CD4-positive, alpha-beta T cell treated with Interleukin-6 for 4 hours (primary cell): Measurements from ENCODE around the gene PLAC9.
"Not testable (repeated sequence)": the region's sequence is repeated elsewhere in the genome, so short reads cannot be mapped to it uniquely, and the experiment has no call there.

Source experiments
- DNase-seq: peaks from one replicate; pipeline ENCODE4 v3.0.0-alpha.2; 2020; ENCODE audit warnings: mixed read lengths

Gene PLAC9, protein sequence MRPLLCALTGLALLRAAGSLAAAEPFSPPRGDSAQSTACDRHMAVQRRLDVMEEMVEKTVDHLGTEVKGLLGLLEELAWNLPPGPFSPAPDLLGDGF

DNA sequence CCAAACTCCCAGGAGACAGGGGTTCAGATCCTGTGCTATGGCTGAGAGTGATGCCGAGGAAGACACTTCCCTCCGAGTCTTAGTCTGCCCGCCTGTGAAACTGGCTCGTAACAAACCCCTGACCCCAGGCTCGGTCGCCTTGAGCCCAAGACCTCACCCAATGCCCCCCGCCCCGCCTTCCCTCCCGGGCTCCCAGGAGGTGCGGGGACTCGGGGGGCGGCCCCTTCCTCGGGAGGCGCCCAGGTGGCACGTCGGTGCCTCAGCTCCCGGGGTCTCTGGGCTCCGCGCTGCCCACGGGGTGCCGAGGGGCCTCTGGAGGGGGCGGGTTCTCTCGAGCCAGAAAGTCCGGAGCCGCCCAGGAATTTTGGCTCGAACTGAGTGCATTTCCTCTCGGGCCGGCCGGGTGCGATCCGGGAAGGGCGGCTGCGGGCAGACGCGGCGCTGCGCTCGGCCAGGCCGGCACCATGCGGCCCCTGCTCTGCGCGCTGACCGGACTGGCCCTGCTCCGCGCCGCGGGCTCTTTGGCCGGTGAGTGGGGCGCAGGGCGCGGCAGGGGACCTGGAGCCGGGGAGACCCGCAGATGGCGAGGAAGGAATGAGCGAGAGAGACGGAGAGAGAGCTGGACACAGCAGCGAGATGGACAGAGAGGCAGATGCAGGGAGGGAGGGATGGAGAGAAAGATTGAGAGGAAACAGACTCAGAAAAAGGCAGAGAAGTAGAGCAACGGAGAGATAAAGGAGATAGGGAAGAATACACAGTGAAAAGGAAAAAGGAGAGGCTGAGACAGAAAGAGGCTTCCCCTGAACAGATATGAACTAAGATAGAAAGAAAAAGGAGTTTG is at the start of gene PLAC9:
Gene PLAC9, plus strand, starts transcription at position 432 of the 841 bp plus-strand sequence. Its CDS starts 33 bp downstream, at position 465.
- DNase-seq = no peak

- no peak for DNase-seq
These were observed 42.4 kb upstream of the PLAC9 start for GRCh38 chr10:80090121-80090520.

DNA sequence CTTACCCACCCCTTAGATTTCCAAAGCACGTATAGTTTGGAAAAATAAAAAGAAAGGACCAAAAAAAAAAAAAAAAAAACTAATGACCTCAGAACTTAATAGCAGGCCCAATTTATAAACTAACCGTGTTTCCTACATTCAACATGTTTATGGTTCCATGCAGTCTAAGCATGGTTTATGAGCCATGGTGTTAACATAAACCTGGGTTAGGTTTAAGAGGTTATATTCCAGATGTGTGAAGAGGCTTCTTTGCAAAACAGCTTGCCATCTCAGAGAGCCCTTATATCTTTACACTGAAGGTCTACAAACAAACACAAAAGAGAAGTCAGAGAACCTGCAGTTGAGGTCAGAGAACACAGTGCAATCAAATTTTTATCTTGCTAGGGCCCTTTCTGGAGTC is 38.3 kb upstream of the PLAC9 start:
- no peak for DNase-seq

GRCh38 chr10:80098272-80098671 is 34.3 kb upstream of the PLAC9 start:
- DNase-seq = not testable (repeated sequence)

DNA sequence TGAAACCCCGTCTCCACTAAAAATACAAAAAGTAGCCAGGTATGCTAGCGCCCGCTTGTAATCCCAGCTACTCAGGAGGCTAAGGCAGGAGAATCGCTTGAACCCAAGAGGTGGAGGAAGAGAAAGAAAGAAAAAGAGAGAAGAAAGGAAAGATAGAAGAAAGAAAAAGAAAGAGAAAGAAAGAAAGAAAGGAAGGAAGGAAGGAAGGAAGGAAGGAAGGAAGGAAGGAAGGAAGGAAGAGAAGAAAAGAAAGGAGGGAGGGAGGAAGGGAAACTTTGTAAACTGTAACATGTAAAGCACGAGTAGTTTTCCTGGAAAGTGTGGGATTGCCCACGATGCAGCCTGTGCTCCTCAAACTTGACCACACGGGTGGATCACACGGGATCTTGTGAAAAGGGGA is 33.2 kb upstream of the PLAC9 start:
- not testable (repeated sequence) for DNase-seq

- DNase-seq = no peak
These were observed 32.4 kb upstream of the PLAC9 start for GRCh38 chr10:80100116-80100515.

- DNase-seq = no peak
These were observed 31.5 kb upstream of the PLAC9 start for GRCh38 chr10:80100861-80101695.

DNA sequence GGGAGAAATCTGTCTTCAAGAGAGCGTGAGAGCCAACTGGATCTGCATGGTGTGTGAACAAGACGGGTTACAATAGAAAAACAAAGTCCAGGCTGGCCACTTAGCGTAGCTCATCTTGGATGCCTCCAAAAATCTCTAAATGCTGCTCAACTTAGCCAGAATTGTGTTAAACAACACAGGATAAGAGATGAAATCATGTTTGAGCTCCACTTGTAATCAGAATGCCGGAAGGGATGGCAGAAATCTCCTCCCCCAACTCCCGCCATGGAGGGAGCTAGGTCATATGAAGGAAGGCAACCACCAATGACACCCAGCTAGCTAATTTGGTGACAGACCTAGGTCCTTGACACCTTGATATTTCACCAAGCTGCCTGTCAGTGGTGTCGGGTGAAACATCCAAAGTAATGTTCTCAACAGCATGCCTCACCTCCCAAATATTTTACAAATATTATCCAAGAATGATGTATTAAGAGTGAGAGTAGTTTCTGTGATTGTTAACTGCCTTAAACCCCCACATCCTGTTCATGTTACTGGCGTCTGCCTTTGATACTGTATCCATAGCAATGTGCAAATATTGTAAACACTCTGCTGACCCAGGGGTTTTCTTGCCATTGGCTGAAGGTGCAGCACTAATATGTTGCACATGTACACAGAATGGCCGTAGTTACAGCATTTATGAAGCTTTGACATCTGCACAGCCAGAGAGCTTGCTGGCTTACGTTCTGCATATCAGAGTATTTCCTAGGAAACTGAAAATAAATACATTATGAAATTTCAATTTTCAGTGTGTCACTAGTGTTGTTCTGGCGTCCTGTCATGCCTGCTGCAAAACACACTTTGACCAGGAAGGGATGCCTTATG is 28.2 kb upstream of the PLAC9 start:
- no peak for DNase-seq

GRCh38 chr10:80108576-80109239 is 23.8 kb upstream of the PLAC9 start:
- DNase-seq = no peak

DNA sequence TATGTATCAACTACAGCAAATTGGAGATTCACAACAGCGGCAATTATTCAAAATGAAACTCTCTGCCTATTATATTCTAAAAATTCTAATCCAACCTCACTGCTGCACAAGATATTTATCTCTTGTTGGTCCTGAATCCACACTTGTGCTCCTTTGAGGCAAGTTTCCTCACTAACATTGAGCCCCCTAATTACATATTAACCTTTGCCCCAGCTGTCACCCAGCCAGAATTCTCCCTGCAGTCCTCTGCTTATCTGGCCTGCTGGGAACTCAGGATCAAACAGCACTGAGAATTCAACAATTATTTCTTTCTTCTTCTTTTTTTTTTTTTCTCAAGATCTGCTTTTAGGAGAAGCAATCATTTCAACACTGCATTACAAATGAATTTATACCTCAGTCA is 21.5 kb upstream of the PLAC9 start:
- DNase-seq = no peak

DNA sequence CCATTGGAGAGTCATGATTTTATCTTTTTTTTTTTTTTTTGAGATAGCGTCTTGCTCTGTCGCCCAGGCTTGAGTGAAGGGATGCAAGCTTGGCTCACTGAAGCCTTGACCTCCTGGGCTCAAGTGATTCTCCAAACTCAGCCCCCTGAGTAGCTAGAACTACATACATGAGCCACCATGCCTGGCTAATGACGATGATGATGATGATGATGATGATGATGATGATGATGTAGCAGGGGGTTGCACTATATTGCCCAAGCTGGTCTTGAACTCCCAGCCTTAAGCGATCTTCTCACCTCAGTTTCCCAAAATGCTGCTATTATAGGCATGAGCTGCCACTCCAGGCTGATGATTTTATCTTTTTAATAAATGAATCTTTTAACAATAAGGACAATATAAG is 13.9 kb upstream of the PLAC9 start:
- DNase-seq = no peak

DNA sequence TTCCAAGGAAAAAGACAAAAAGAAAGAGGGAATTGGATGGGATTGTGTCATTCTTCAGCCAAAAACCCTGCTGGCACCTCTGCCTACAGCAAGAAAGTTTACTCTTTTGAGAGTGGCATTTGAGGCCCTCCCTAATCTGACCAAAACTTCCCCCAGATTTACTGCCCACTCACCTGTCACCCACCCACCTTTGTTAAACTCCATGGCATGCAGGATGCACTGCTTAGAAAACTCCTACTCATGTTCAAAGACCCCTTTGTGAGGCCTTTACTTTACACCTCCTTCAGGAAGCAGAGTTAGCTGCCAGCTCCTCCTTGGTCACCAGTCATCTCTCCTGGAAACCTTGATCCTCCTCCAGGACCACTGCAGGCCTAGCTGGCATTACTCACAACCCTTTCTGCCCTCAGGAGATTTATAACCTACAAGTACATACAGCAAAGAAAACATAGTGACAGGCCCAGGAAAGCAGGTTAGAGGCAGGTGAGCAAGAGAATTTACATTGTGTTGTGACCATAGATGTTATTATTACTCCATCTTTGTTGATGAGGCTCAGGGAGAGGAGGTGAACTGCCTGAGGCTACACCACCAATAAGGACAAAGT is 10.3 kb upstream of the PLAC9 start:
- no peak for DNase-seq

DNA sequence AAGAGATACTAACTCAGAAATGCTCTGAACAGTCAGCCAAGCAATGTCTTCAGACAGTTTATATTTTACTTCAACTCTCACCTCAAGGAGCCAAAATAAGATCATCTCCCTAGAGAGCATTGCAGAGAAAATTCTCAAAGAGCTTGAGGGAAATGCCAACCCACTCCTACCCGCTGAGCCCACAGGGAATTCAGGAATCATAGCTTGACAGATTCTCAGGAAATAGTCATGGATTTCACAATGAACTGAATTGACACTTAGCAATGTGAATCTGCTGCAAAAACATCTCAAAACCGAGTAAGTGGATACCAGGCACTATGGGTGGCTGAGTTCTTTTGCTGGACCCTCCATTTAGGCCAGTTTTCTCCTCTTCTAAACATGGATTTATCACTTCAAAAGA is 9.8 kb upstream of the PLAC9 start:
- DNase-seq = no peak

- no peak for DNase-seq
These were observed 5.7 kb upstream of the PLAC9 start for GRCh38 chr10:80126876-80127275.

DNA sequence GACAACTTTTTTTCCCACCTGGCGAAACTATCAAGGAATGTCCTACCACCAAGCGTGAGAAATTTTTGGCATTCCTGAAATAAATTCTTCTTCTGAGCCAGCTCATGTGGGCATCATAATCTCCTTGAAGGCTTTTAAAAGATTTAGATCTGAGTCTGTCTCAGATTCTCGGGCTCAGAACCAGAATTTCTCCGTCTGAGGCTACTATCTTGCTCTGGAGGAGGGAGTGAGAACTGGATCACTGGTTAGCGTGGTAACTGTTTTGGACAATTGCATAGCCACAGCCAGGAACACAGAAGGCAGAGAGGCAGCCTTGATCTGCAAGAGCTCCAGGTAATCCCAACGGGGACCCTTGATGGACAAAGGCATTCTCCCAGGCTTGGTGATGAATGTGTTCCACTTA is 1.0 kb upstream of the PLAC9 start:
- DNase-seq = no peak

DNA sequence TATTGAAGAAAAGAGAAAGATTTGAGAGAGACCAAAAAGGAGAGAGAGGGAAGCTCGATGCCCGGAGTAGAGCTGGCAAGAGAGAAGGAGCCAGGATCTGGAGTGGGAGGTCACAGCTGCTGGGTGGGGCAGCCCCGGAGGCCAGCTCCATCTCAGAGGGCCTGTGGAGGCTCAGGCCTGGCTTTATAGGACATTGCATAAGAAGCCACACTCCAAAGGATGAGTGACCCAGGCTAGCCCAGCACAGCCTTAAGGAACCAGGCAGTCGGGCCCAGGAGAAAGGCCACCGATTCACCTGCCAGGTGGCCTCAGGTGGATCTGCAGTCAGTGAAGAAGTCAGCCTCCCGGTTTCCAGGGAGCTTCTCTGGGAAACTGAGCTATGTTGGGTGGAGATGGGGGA is 676 bp downstream of the PLAC9 start:
- no peak for DNase-seq

DNA sequence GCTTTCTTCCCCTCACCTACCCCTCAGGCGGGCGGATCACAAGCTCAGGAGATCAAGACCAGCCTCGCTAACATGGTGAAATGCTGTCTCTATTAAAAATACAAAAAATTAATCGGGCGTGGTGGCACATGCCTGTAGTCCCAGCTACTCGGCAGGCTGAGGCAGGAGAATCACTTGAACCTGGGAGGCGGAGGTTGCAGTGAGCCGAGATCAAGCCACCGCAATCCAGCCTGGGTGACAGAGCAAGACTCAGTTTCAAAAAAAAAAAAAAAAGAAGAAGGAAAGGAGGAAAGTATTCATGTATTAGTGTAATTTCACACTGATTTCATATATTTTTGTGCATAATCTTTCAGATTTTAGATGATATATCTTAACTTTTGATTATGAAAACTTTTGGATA is 1.2 kb downstream of the PLAC9 start:
- not testable (repeated sequence) for DNase-seq

- DNase-seq = no peak
These were observed 3.6 kb downstream of the PLAC9 start for GRCh38 chr10:80136134-80136571.

GRCh38 chr10:80137031-80137862 is 4.7 kb downstream of the PLAC9 start:
- no peak for DNase-seq

- DNase-seq = no peak
These were observed 5.4 kb downstream of the PLAC9 start for GRCh38 chr10:80137920-80138319.

DNA sequence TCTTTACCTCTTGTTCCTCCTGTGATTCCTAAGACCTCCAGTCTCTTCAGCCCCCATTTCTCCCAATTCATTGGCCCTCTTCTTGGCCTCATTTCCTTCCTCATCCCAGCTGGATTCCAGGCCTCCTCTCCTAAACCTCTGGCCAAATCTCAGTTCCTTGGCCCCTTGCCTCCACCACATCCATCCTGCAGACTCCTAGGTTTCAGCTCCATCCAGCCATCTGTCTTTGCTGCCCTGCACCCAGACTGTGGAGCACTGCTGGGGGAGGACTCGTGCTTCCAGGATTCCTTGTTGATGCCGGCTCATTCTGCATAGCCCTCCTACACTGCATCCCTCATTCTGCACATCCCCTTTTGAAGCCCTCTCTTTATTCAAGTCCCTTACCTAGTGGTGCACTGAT is 6.7 kb downstream of the PLAC9 start:
- DNase-seq = no peak
